SIG-M5 treated with dmso at 0.1 percent for 504 hours (cell line): ENCODE results near the gene SPATA45.
A peak's percentile ranks its signal among the peaks of the same experiment; 100 is the strongest.
"Not testable (repeated sequence)": the region's sequence is repeated elsewhere in the genome, so short reads cannot be mapped to it uniquely, and the experiment has no call there.

ENCODE experiments used
- DNase-seq: peaks from one replicate; lab custom pipeline; 2025; ENCODE audit not compliant: unreplicated experiment; lab: John Stamatoyannopoulos, UW

The SPATA45 gene

GRCh38 chr1:212847549-212847948 lies at the start of gene SPATA45:
TSS of gene SPATA45 (minus strand) at chr1:212847649. CDS start at chr1:212836149, 11,500 bp downstream.
- DNase-seq: no peak

GRCh38 chr1:212892108-212892507 lies 44.7 kb upstream of the SPATA45 start:
- DNase-seq: no peak

GRCh38 chr1:212884592-212884991 lies 37.1 kb upstream of the SPATA45 start:
- DNase-seq: no peak

GRCh38 chr1:212879947-212880690 lies 32.7 kb upstream of the SPATA45 start:
- no peak for DNase-seq

- no peak for DNase-seq
Observed at GRCh38 chr1:212878418-212878817, 31.0 kb upstream of the SPATA45 start.

- DNase-seq: no peak
Observed at GRCh38 chr1:212873518-212873917, 26.1 kb upstream of the SPATA45 start.

GRCh38 chr1:212871976-212872375 lies 24.5 kb upstream of the SPATA45 start:
- no peak for DNase-seq

- no peak for DNase-seq
Observed at GRCh38 chr1:212867192-212867591, 19.7 kb upstream of the SPATA45 start.

- no peak for DNase-seq
Observed at GRCh38 chr1:212864201-212864600, 16.8 kb upstream of the SPATA45 start.

- DNase-seq: not testable (repeated sequence)
Observed at GRCh38 chr1:212863345-212863744, 15.9 kb upstream of the SPATA45 start.

- peak; percentile 74 for DNase-seq
Observed at GRCh38 chr1:212862111-212862690, 14.8 kb upstream of the SPATA45 start.

- no peak for DNase-seq
Observed at GRCh38 chr1:212860713-212861581, 13.5 kb upstream of the SPATA45 start.

- peak; percentile 49 for DNase-seq
Observed at GRCh38 chr1:212858461-212859265, 11.2 kb upstream of the SPATA45 start.

- DNase-seq: peak; percentile 98
Observed at GRCh38 chr1:212857992-212858460, 10.6 kb upstream of the SPATA45 start, which contains the start of gene FLVCR1. TSS of gene FLVCR1 (plus strand) at chr1:212858275. CDS start at chr1:212858453, 178 bp downstream.

- DNase-seq: no peak
Observed at GRCh38 chr1:212856755-212857154, 9.3 kb upstream of the SPATA45 start.

- no peak for DNase-seq
Observed at GRCh38 chr1:212853658-212854057, 6.2 kb upstream of the SPATA45 start.

- no peak for DNase-seq
Observed at GRCh38 chr1:212852105-212852688, 4.7 kb upstream of the SPATA45 start.

GRCh38 chr1:212844521-212844920 lies 2.9 kb downstream of the SPATA45 start:
- not testable (repeated sequence) for DNase-seq

GRCh38 chr1:212838145-212838544 lies 9.3 kb downstream of the SPATA45 start:
- no peak for DNase-seq
